ENCODE results near the gene ZFAND3.

DNA sequence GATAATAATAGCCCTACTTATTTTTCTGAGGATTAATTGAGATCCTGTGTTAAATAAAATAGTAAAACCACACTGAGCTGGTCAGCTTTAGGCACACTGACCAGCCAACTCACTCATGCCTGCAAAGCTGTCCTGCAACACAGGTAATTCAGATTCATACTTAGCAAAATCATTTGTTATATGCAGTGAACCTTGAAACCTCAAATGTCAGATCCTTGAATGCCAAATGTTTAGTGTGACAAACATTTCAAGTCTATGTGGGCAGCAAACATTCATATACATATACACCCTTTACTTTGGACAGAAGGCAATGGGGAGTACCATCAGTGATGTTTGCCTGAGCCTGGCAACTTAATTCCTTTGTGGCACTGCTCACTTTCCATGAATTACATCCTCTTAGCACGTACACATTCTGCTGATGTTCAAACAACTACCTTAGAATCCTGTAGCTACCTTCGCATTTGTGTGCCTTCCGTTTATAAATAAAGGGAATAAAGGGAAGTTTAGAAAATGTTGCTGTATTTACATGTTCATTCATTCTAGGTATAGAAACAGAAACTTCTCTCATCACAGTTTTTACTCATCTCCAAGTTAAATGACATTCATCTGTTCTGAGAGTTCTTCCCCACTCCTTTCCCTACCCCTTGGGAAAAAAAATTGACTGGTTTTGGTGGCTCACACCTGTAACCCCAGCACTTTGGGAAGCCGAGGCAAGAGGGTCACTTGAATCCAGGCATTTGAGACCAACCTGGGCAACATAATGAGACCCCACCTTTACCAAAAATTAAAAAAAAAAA lies 140.8 kb downstream of the ZFAND3 start:
- TF ChIP-seq, protein P1, sequence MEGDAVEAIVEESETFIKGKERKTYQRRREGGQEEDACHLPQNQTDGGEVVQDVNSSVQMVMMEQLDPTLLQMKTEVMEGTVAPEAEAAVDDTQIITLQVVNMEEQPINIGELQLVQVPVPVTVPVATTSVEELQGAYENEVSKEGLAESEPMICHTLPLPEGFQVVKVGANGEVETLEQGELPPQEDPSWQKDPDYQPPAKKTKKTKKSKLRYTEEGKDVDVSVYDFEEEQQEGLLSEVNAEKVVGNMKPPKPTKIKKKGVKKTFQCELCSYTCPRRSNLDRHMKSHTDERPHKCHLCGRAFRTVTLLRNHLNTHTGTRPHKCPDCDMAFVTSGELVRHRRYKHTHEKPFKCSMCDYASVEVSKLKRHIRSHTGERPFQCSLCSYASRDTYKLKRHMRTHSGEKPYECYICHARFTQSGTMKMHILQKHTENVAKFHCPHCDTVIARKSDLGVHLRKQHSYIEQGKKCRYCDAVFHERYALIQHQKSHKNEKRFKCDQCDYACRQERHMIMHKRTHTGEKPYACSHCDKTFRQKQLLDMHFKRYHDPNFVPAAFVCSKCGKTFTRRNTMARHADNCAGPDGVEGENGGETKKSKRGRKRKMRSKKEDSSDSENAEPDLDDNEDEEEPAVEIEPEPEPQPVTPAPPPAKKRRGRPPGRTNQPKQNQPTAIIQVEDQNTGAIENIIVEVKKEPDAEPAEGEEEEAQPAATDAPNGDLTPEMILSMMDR (IDR thresholded peaks at IDR 0.05; ENCODE audit: insufficient read depth, low read depth, low read length) = no peak
- no peak for TF ChIP-seq EZH2 (IDR thresholded peaks at IDR 0.05; ENCODE audit: insufficient read depth, low read length)

Measured in astrocyte (in vitro differentiated cells and primary cell).